OCI-LY3 (cell line): ENCODE measurements around the gene LTBP1.

Experiments
- EZH2phosphoT487 ChIP-seq: fragments of 200-600 bp; shearing (Covaris generic); IDR thresholded peaks from 2 replicates; pipeline ENCODE4 v1.6.1; 2018; ENCODE audit warnings: antibody characterized with exemption, mixed run types, low read depth
- TF ChIP-seq, protein P1 (sequence below): fragments of 200-600, 300-600 bp; sonication (generic); IDR thresholded peaks from 2 replicates; pipeline ENCODE4 v1.5.1; 2014; ENCODE audit warnings: antibody characterized with exemption, low read length, low read depth

DNA sequence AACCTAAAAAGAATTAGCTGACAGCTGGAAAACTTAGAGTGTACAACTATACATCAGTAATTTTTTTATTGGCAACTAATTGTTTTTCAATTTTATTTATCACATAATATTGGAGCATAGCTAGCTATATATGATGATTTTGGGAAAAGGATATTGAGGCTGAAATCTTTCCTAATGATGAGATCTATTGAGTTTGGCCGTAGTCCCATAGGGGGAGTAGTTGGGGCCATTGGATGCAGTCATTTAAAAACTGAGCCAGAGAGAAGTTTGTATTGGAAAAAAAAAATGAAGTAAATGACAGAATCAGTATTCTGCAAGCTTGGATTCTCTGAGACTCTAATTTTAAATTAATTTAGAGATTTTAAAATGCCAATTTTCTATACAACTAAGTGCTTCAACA, 179.8 kb downstream of the LTBP1 start:
- TF ChIP-seq, protein P1, sequence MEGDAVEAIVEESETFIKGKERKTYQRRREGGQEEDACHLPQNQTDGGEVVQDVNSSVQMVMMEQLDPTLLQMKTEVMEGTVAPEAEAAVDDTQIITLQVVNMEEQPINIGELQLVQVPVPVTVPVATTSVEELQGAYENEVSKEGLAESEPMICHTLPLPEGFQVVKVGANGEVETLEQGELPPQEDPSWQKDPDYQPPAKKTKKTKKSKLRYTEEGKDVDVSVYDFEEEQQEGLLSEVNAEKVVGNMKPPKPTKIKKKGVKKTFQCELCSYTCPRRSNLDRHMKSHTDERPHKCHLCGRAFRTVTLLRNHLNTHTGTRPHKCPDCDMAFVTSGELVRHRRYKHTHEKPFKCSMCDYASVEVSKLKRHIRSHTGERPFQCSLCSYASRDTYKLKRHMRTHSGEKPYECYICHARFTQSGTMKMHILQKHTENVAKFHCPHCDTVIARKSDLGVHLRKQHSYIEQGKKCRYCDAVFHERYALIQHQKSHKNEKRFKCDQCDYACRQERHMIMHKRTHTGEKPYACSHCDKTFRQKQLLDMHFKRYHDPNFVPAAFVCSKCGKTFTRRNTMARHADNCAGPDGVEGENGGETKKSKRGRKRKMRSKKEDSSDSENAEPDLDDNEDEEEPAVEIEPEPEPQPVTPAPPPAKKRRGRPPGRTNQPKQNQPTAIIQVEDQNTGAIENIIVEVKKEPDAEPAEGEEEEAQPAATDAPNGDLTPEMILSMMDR = no peak
- TF ChIP-seq EZH2phosphoT487 = no peak
